K562 (cell line): ENCODE data around the gene ST6GAL1. TPM values are rescaled to one million over a fixed set of nuclear protein-coding genes. Genes with fewer than 3 reads are reported as not detected.
A peak's percentile ranks its signal among the peaks of the same experiment; 100 is the strongest.

Experiments
- ATAC-seq: fragments of 200-7000 bp; cut with Tn5 transposase; 3 replicates; pipeline ENCODE4 v1.9.1; 2020; ENCODE audit warnings: moderate library complexity
- BruUV-seq: library from RNA; stranded (reverse); fragments of 400-500 nt; replicated peaks from 2 replicates; lab custom pipeline; 2021; lab: Mats Ljungman, UMichigan
- CTCF ChIA-PET: fragments of 300-600 bp; formaldehyde crosslinking; extraction: SDS; loops from one replicate; lab custom pipeline; 2021; ENCODE audit warnings: low intra/inter-chr PET ratio; lab: Yijun Ruan, JAX
- POLR2A ChIA-PET: fragments of 300-600, 350-650 bp; sonication (Branson Sonifier 250); formaldehyde crosslinking; extraction: SDS; loops from one replicate; lab custom pipeline; 2021; ENCODE audit warnings: antibody characterized with exemption, inconsistent platforms; lab: Yijun Ruan, JAX
- DNase-seq, 4 experiments: peaks; one replicate each; pipeline versions ENCODE4 v3.0.0 to v3.0.0-alpha.2; 2011 to 2018; ENCODE audit warnings: low spot score in 3 of 4, mixed read lengths in 3 of 4; ENCODE audit errors: extremely low read depth in 1 of 4
- FAIRE-seq: peaks from 2 replicates; lab custom pipeline; 2011; peaks lifted over from hg19 to GRCh38; lab: Jason Lieb, UNC
- H2AFZ ChIP-seq: 2 replicates; pipeline ENCODE4 v1.6.0; 2011; ENCODE audit warnings: low read depth, low read length, control low read depth, inconsistent platforms
- H3K27ac ChIP-seq: fragments of 200-600 bp; 3 replicates; pipeline ENCODE4 v1.8.0; 2011; ENCODE audit warnings: low read depth, mild to moderate bottlenecking, control low read depth, inconsistent platforms, low read length, moderate library complexity, mixed read lengths; ENCODE audit errors: extremely low read depth
- H3K27me3 ChIP-seq, 2 experiments: fragments of 300-600 bp in 1 of 2; 2 replicates in 1 of 2; 3 replicates in 1 of 2; pipeline versions ENCODE4 v1.6.0 to v1.8.0; 2011; ENCODE audit warnings: inconsistent platforms in 2 of 2, low read length in 2 of 2, mild to moderate bottlenecking in 1 of 2, mixed read lengths in 1 of 2, moderate library complexity in 1 of 2; ENCODE audit not compliant: control insufficient read depth in 2 of 2, insufficient read depth in 2 of 2
- H3K36me3 ChIP-seq: fragments of 300-600 bp; 3 replicates; pipeline ENCODE4 v1.8.0; 2011; ENCODE audit warnings: mild to moderate bottlenecking, low read length, inconsistent platforms; ENCODE audit not compliant: control insufficient read depth, insufficient read depth
- H3K4me1 ChIP-seq, 2 experiments: fragments of 200-600 bp in 1 of 2; replicated peaks in 1 of 2; 2 replicates in 1 of 2; 3 replicates in 1 of 2; pipeline versions ENCODE4 v1.5.1 to v1.8.0; 2011; ENCODE audit warnings: inconsistent platforms in 2 of 2, low read length in 2 of 2, mild to moderate bottlenecking in 1 of 2, mixed read lengths in 1 of 2, moderate library complexity in 1 of 2; ENCODE audit not compliant: control insufficient read depth in 2 of 2, insufficient read depth in 2 of 2
- H3K4me2 ChIP-seq: 2 replicates; pipeline ENCODE4 v1.6.1; 2011; ENCODE audit warnings: low read length, control low read depth, inconsistent platforms, mixed read lengths; ENCODE audit not compliant: insufficient read depth
- H3K4me3 ChIP-seq: fragments of 200-600 bp; sonication (generic), shearing (Covaris generic); 2 replicates; pipeline ENCODE4 v1.5.1; 2016; ENCODE audit warnings: control low read depth, inconsistent platforms
- H3K79me2 ChIP-seq: fragments of 200-600 bp; 3 replicates; pipeline ENCODE4 v1.8.0; 2011; ENCODE audit warnings: low read length, inconsistent platforms; ENCODE audit not compliant: control insufficient read depth, insufficient read depth
- H3K9ac ChIP-seq, 2 experiments: 2 replicates each; pipeline versions ENCODE4 v1.6.0 to v1.6.1; 2011; ENCODE audit warnings: low read depth in 2 of 2, low read length in 2 of 2, control low read depth in 1 of 2, inconsistent platforms in 1 of 2, mild to moderate bottlenecking in 1 of 2, mixed read lengths in 1 of 2; ENCODE audit not compliant: insufficient read depth in 1 of 2
- H3K9me1 ChIP-seq: one replicate; pipeline ENCODE4 v1.6.0; 2011; ENCODE audit warnings: inconsistent platforms, mild to moderate bottlenecking, low read length, moderate library complexity; ENCODE audit not compliant: control insufficient read depth, insufficient read depth
- H3K9me3 ChIP-seq: replicated peaks from 2 replicates; pipeline ENCODE4 v1.5.1; 2011; ENCODE audit warnings: low read depth, low read length, inconsistent platforms; ENCODE audit not compliant: control insufficient read depth, insufficient read depth
- H4K20me1 ChIP-seq: replicated peaks from 2 replicates; pipeline ENCODE4 v1.6.1; 2011; ENCODE audit warnings: low read length, inconsistent platforms, mixed read lengths; ENCODE audit not compliant: control insufficient read depth, insufficient read depth
- ARID1B ChIP-seq: fragments of 450-650 bp; IDR thresholded peaks from 2 replicates; pipeline ENCODE4 v1.6.1; 2016; ENCODE audit warnings: antibody characterized with exemption, mild to moderate bottlenecking, inconsistent platforms
- DMBX1 ChIP-seq: fragments of 250-450 bp; sonication (Bioruptor Pico); IDR thresholded peaks from 2 replicates; pipeline ENCODE4 v1.8.0; 2022; ENCODE audit warnings: inconsistent platforms, mild to moderate bottlenecking, moderate library complexity, borderline replicate concordance
- DPF2 ChIP-seq: fragments of 450-650 bp; IDR thresholded peaks from 2 replicates; pipeline ENCODE4 v1.6.1; 2016
- E2F6 ChIP-seq, 2 experiments: IDR thresholded peaks; 2 replicates each; pipeline ENCODE4 v1.6.1; 2011; ENCODE audit warnings: borderline replicate concordance in 1 of 2, control low read depth in 1 of 2, low read depth in 1 of 2, low read length in 1 of 2, mild to moderate bottlenecking in 1 of 2, mixed read lengths in 1 of 2, moderate library complexity in 1 of 2; ENCODE audit not compliant: insufficient read depth in 1 of 2, insufficient read length in 1 of 2, poor library complexity in 1 of 2, severe bottlenecking in 1 of 2; ENCODE audit errors: extremely low read depth in 1 of 2
- GTF2E2 ChIP-seq: fragments of 200-800 bp; sonication (Bioruptor generic); IDR thresholded peaks from 2 replicates; pipeline ENCODE4 v1.6.1; 2016; ENCODE audit warnings: missing genetic modification characterization, missing compliant biosample characterization
- HDAC6 ChIP-seq: IDR thresholded peaks from 2 replicates; pipeline ENCODE4 v1.6.1; 2012; ENCODE audit warnings: low read depth, mild to moderate bottlenecking, control low read depth, inconsistent platforms, low read length, moderate library complexity
- MAFF ChIP-seq: IDR thresholded peaks from 2 replicates; pipeline ENCODE4 v1.6.1; 2012; ENCODE audit warnings: low read length, improper control_type of control experiment
- MAFK ChIP-seq: IDR thresholded peaks from 2 replicates; pipeline ENCODE4 v1.6.1; 2011; ENCODE audit warnings: low read length, improper control_type of control experiment
- NFE2 ChIP-seq: IDR thresholded peaks from 2 replicates; pipeline ENCODE4 v1.6.1; 2014; ENCODE audit warnings: antibody characterized with exemption, low read depth
- NFE2L1 ChIP-seq: fragments of 450-650 bp; IDR thresholded peaks from 2 replicates; pipeline ENCODE4 v1.6.1; 2016; ENCODE audit warnings: missing genetic modification characterization, low read depth, mild to moderate bottlenecking, missing compliant biosample characterization, moderate library complexity, borderline replicate concordance
- NFYB ChIP-seq: IDR thresholded peaks from 2 replicates; pipeline ENCODE4 v1.6.1; 2011; ENCODE audit warnings: mild to moderate bottlenecking, moderate library complexity; ENCODE audit not compliant: insufficient read length; ENCODE audit errors: extremely low read depth
- PHF21A ChIP-seq: fragments of 450-650 bp; IDR thresholded peaks from 2 replicates; pipeline ENCODE4 v1.6.1; 2017; ENCODE audit warnings: low read depth, borderline replicate concordance
- SMAD4 ChIP-seq: fragments of 250-450 bp; sonication (Bioruptor Pico); conservative IDR thresholded peaks from 2 replicates; pipeline ENCODE4 v1.8.0; 2021; ENCODE audit warnings: inconsistent platforms, mild to moderate bottlenecking, moderate library complexity
- TFE3 ChIP-seq: fragments of 450-650 bp; formaldehyde crosslinking; IDR thresholded peaks from 2 replicates; pipeline ENCODE4 v1.4.0; 2020; ENCODE audit warnings: mild to moderate bottlenecking, mixed read lengths
- ZNF274 ChIP-seq: IDR thresholded peaks from 2 replicates; pipeline ENCODE4 v1.6.1; 2011; ENCODE audit warnings: low read depth, mild to moderate bottlenecking, low read length, moderate library complexity, borderline replicate concordance
- ZNF316 ChIP-seq: fragments of 450-650 bp; IDR thresholded peaks from 2 replicates; pipeline ENCODE4 v1.6.1; 2016
- ZSCAN32 ChIP-seq: fragments of 450-650 bp; formaldehyde crosslinking; IDR thresholded peaks from 2 replicates; pipeline ENCODE4 v1.4.0; 2020; ENCODE audit warnings: mild to moderate bottlenecking, moderate library complexity
- WGBS: fragments of 100-300 bp; shearing (Covaris generic); methylation state at CpG from one replicate; pipeline ENCODE4 v1.1.6; 2016; ENCODE audit warnings: low coverage, mixed read lengths; ENCODE audit not compliant: insufficient coverage; ENCODE audit errors: missing lambda C conversion rate; 5-methylcytosine and 5-hydroxymethylcytosine counted together
- in situ Hi-C: fragments of 300-500 bp; cut with MboI; formaldehyde crosslinking; loops from 4 replicates; pipeline ENCODE4 v1.15.0; 2018; ENCODE audit warnings: inconsistent platforms, mixed read lengths
- intact Hi-C: fragments of 100-400 bp; cut with micrococcal nuclease; formaldehyde crosslinking; loops from 2 replicates; pipeline ENCODE4 v1.14.2; 2022
- polyA plus RNA-seq, 8 experiments: library from polyadenylated mRNA; depleted of rRNA in 4 of 8; stranded (reverse) in 5 of 8; unstranded in 3 of 8; fragments of >200 nt; fragmentation: Nextera tagmentation in 2 of 8; fragmentation: Illumina TruSeq in 1 of 8; extraction: Ambion mirVana in 2 of 8; extraction: Trizol in 1 of 8; gene quantifications; 2 replicates each; pipeline versions ENCODE4 v1.2.1 to v1.2.3, GENCODE V29; 2011 to 2014; ENCODE audit warnings: inconsistent platforms in 1 of 8, missing spikeins in 1 of 8
- total RNA-seq, 7 experiments: library from RNA; depleted of rRNA in 6 of 7; stranded (reverse); fragments of >200 nt in 6 of 7; fragmentation: Illumina TruSeq in 2 of 7; extraction: Trizol in 2 of 7; gene quantifications; 2 replicates each; pipeline versions ENCODE4 v1.2.1 to v1.2.3, GENCODE V29; 2011 to 2021; ENCODE audit warnings: low replicate concordance in 1 of 7

The ST6GAL1 gene
- total and polyA plus RNA-seq, 9 of the 15 experiments (the other 6 are each of a cell fraction or from before 2014, with no cell fraction given): 31.9 to 145 (median 71.0) TPM

DNA sequence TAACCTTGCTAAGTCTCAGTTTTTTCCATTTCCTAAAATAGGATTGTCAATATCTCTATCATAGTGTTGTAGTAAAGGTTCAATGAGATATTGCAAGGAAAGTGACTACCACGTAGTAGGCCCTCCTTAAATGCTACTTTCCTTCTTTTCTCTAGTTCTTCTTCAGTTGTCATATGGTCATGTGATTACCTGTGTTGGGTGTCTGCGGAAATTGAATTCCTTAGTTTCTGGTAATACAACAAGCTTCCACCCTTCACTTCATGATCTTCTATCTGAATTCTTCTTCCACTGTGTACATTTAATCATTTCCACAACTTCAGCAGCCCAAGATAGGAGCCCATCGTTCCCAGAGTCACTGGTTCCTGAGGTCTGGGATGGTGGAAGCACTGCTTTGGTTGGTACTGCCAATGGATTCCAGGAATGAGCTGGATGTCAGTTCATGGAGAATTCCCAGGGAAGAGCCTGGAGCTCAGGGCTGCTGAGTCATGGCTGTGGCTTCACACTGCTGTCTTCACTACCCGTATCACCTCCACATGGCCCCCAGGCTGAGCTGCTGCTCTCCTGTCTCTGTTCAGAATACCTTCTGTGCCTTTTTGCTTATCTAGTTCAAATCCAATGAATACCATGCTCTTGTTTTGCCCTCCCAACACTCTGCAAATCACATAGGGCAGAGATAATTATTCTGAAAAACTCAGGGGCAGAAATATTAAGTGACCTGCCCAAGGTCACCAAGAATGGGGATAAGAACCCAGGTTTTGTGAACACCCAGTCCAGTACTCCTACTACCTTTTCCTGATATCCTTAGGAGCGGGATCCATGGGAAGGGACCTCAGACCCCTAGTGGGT, 110.4 kb downstream of the ST6GAL1 start:
- CTCF ChIA-PET: no interaction called here
- H3K4me1 ChIP-seq: peaks cover 18 to 31% of the 10 kb centered on the region in 2 experiments
- FAIRE-seq (peak; percentile 76), ATAC-seq (peak; percentile 75), DNase-seq (peak in 2 of 4 experiments; percentile 33 to 59)
- BruUV-seq: no TSS peak
- H3K27ac ChIP-seq: peak overlapping the region; percentile 76
- no peak overlapping the region for H3K4me3 ChIP-seq
- H3K27me3 ChIP-seq: no peaks in the 10 kb centered on the region
- H3K9me1 ChIP-seq: no peaks in the 10 kb centered on the region
- POLR2A ChIA-PET: interaction anchor here (0.6 kb wide), 2 partner anchors 10 to 159 kb away, joined by 3 read pairs; no protein-coding TSS in a partner anchor
- peak overlapping the region; percentile 14 for H2AFZ ChIP-seq
- H4K20me1 ChIP-seq: no peaks in the 10 kb centered on the region
- H3K4me2 ChIP-seq: peak overlapping the region; percentile 32; the same call in 1 of the 2 replicates
- intact Hi-C loops (loop anchor here (5.0 kb wide), 1 partner anchor 43 kb away; no protein-coding TSS in a partner anchor), in situ Hi-C loops (no loop called here)
- H3K79me2 ChIP-seq: peaks cover 17% of the 10 kb centered on the region
- whole genome bisulfite sequencing: 55% methylated on average over 5 of the region's 5 CpGs
- no peaks in the 10 kb centered on the region for H3K9me3 ChIP-seq
- peak overlapping the region; percentile 7 to 38; a peak in 2 of 4 replicates for H3K9ac ChIP-seq
- H3K36me3 ChIP-seq: peaks cover 71% of the 10 kb centered on the region
- no peak for TF ChIP-seq GTF2E2 (tag)
- TF ChIP-seq PHF21A: no peak
- peak; percentile 79; the same call in 1 of the 2 replicates for TF ChIP-seq DMBX1
- TF ChIP-seq MAFF: peak; percentile 77; the same call in 1 of the 2 replicates
- peak; percentile 79 for TF ChIP-seq ZNF316
- no peak for TF ChIP-seq NFYB
- peak; percentile 15 to 17 for TF ChIP-seq E2F6 (IDR thresholded peaks at IDR 0.05; ENCODE audit: borderline replicate concordance in 1 of 2, extremely low read depth in 1 of 2, insufficient read depth in 1 of 2, insufficient read length in 1 of 2, low read depth in 1 of 2, low read length in 1 of 2, poor library complexity in 1 of 2, severe bottlenecking in 1 of 2)
- peak; percentile 39; the same call in 1 of the 2 replicates for TF ChIP-seq NFE2L1 (tag)
- peak; percentile 52 for TF ChIP-seq DPF2
- no peak for TF ChIP-seq ZNF274
- peak; percentile 90 for TF ChIP-seq TFE3 (CRISPR knock-in tag)
- peak; percentile 90 for TF ChIP-seq NFE2
- no peak for TF ChIP-seq HDAC6
- no peak for TF ChIP-seq ZSCAN32 (CRISPR knock-in tag)
- peak; percentile 34 for TF ChIP-seq ARID1B
- TF ChIP-seq MAFK: peak; percentile 68; the same call in 1 of the 2 replicates
- 0 out of 2 replicates have a peak, but pooled peaks have one; percentile 34 for TF ChIP-seq SMAD4 (CRISPR knock-in tag)
